Measurements from ENCODE around the gene EIF4G3.
A peak's percentile ranks its signal among the peaks of the same experiment; 100 is the strongest.

The EIF4G3 gene

GRCh38 chr1:20993716-20994575 is 182.8 kb downstream of the EIF4G3 start:
- no peak for DNase-seq (ENCODE audit: low spot score)

- DNase-seq (ENCODE audit: low spot score): peak; percentile 15
These were observed 184.2 kb downstream of the EIF4G3 start for GRCh38 chr1:20992322-20993056.

- no peak for DNase-seq (ENCODE audit: low spot score)
These were observed 187.8 kb downstream of the EIF4G3 start for GRCh38 chr1:20988943-20989342.

- DNase-seq (ENCODE audit: low spot score): no peak
These were observed 188.6 kb downstream of the EIF4G3 start for GRCh38 chr1:20987831-20988825.

GRCh38 chr1:20983297-20983889 is 193.3 kb downstream of the EIF4G3 start:
- DNase-seq (ENCODE audit: low spot score): no peak

- peak; percentile 8 for DNase-seq (ENCODE audit: low spot score)
These were observed 194.4 kb downstream of the EIF4G3 start for GRCh38 chr1:20982316-20982715.

GRCh38 chr1:20981915-20982314 is 194.8 kb downstream of the EIF4G3 start:
- DNase-seq (ENCODE audit: low spot score): peak; percentile 11

GRCh38 chr1:20980051-20980450 is 196.6 kb downstream of the EIF4G3 start:
- DNase-seq (ENCODE audit: low spot score): no peak

GRCh38 chr1:20978413-20978812 is 198.3 kb downstream of the EIF4G3 start:
- DNase-seq (ENCODE audit: low spot score): no peak

GRCh38 chr1:20975668-20976067 is 201.0 kb downstream of the EIF4G3 start:
- DNase-seq (ENCODE audit: low spot score): no peak

- DNase-seq (ENCODE audit: low spot score): no peak
These were observed 201.7 kb downstream of the EIF4G3 start for GRCh38 chr1:20974951-20975350.

- peak; percentile 23 for DNase-seq (ENCODE audit: low spot score)
These were observed 202.6 kb downstream of the EIF4G3 start for GRCh38 chr1:20974069-20974468.

- DNase-seq (ENCODE audit: low spot score): no peak
These were observed 203.8 kb downstream of the EIF4G3 start for GRCh38 chr1:20972855-20973254.

- no peak for DNase-seq (ENCODE audit: low spot score)
These were observed 211.9 kb downstream of the EIF4G3 start for GRCh38 chr1:20964540-20965484.

GRCh38 chr1:20962576-20963258 is 214.0 kb downstream of the EIF4G3 start:
- no peak for DNase-seq (ENCODE audit: low spot score)

GRCh38 chr1:20958430-20958829 is 218.3 kb downstream of the EIF4G3 start:
- DNase-seq (ENCODE audit: low spot score): no peak

- DNase-seq (ENCODE audit: low spot score): no peak
These were observed 220.4 kb downstream of the EIF4G3 start for GRCh38 chr1:20956272-20956671.

GRCh38 chr1:20950679-20951078 is 226.0 kb downstream of the EIF4G3 start:
- DNase-seq (ENCODE audit: low spot score): no peak

GRCh38 chr1:20949871-20950590 is 226.7 kb downstream of the EIF4G3 start:
- no peak for DNase-seq (ENCODE audit: low spot score)
